Vagina (tissue), 2 donors: ENCODE results near the gene FGGY.

Source experiments
- CTCF ChIP-seq, 3 experiments: fragments of 450-650 bp in 2 of 3; fragments of 200-600 bp in 1 of 3; sonication (generic) in 1 of 3; IDR thresholded peaks; one replicate each; pipeline ENCODE4 v1.5.1; 2017 to 2019; ENCODE audit warnings: antibody characterized with exemption in 3 of 3, mild to moderate bottlenecking in 2 of 3, moderate library complexity in 2 of 3
- POLR2A ChIP-seq, 2 donors: fragments of 450-650 bp; IDR thresholded peaks; one replicate each; pipeline ENCODE4 v1.6.1; 2017; ENCODE audit warnings: antibody characterized with exemption in 2 of 2, mild to moderate bottlenecking in 2 of 2, moderate library complexity in 2 of 2
- POLR2AphosphoS5 ChIP-seq, 2 donors: sonication (generic); formaldehyde crosslinking; IDR thresholded peaks; one replicate each; pipeline ENCODE4 v1.9.0; 2017; ENCODE audit warnings: antibody characterized with exemption in 2 of 2, mild to moderate bottlenecking in 2 of 2, low read depth in 1 of 2; ENCODE audit not compliant: insufficient read depth in 1 of 2

GRCh38 chr1:59302297-59302696 lies 5.4 kb downstream of the FGGY start:
- TF ChIP-seq CTCF (IDR thresholded peaks at IDR 0.05) (no peak), POLR2A (IDR thresholded peaks at IDR 0.05) (no peak), POLR2AphosphoS5 (IDR thresholded peaks at IDR 0.05; ENCODE audit: insufficient read depth in 1 of 2, low read depth in 1 of 2) (no peak)
